Natural killer cell treated with Interleukin-12 subunit alpha and Interleukin-12 subunit beta and Interleukin-15 and Interleukin-18, amount 100 ng/mL, for 72 hours (primary cell): Measurements from ENCODE around the gene TPT1. TPM values are rescaled to one million over a fixed set of nuclear protein-coding genes. Genes with fewer than 3 reads are reported as not detected.

ENCODE experiments used
- ATAC-seq, 2 donors: fragments of 150-1000 bp; cut with Tn5 transposase in 1 of 2; sonication (Bioruptor Pico), chemical (Tn5 transposase) in 1 of 2; 2 replicates each; pipeline ENCODE4 v1.10.0; 2021
- DNase-seq: peaks from one replicate; pipeline ENCODE4 v3.0.0; 2022; ENCODE audit warnings: low spot score
- H3K27ac Mint-ChIP-seq, 2 donors: 1 replicate in 1 of 2; 2 replicates in 1 of 2; pipeline ENCODE4 v1.8.0; 2022; ENCODE audit warnings: mixed read lengths in 2 of 2, mild to moderate bottlenecking in 1 of 2, moderate library complexity in 1 of 2
- H3K27me3 Mint-ChIP-seq, 2 donors: 1 replicate in 1 of 2; 2 replicates in 1 of 2; pipeline ENCODE4 v1.8.0; 2022; ENCODE audit warnings: mixed read lengths in 2 of 2
- H3K36me3 Mint-ChIP-seq: one replicate; pipeline ENCODE4 v1.8.0; 2022; ENCODE audit warnings: mixed read lengths
- H3K4me1 Mint-ChIP-seq, 2 donors: 1 replicate in 1 of 2; 2 replicates in 1 of 2; pipeline ENCODE4 v1.8.0; 2022; ENCODE audit warnings: low read depth in 2 of 2, mixed read lengths in 2 of 2, mild to moderate bottlenecking in 1 of 2
- H3K4me3 Mint-ChIP-seq: one replicate; pipeline ENCODE4 v1.8.0; 2022; ENCODE audit warnings: mixed read lengths
- H3K9me3 Mint-ChIP-seq: 2 replicates; pipeline ENCODE4 v1.8.0; 2022; ENCODE audit warnings: mixed read lengths
- total RNA-seq, 2 donors: library from RNA; stranded (reverse); gene quantifications; one replicate each; pipeline ENCODE4 v1.2.3, GENCODE V29; 2022

The TPT1 gene
- total RNA-seq, 2 donors from 2014 or later = 1,832 to 3,365 TPM

- DNase-seq = no peak
- Mint-ChIP-seq H3K9me3 (peaks cover 4% of the 10 kb centered on the region), H3K27ac (peak overlapping the region; percentile 75 to 83), H3K36me3 (peaks cover 61% of the 10 kb centered on the region), H3K4me3 (peak overlapping the region; percentile 73), H3K4me1 (peaks cover 75 to 89% of the 10 kb centered on the region in 2 donors), H3K27me3 (no peaks in the 10 kb centered on the region)
- no peak for ATAC-seq
Observed at GRCh38 chr13:45335397-45336024, 5.5 kb downstream of the TPT1 start.

DNA sequence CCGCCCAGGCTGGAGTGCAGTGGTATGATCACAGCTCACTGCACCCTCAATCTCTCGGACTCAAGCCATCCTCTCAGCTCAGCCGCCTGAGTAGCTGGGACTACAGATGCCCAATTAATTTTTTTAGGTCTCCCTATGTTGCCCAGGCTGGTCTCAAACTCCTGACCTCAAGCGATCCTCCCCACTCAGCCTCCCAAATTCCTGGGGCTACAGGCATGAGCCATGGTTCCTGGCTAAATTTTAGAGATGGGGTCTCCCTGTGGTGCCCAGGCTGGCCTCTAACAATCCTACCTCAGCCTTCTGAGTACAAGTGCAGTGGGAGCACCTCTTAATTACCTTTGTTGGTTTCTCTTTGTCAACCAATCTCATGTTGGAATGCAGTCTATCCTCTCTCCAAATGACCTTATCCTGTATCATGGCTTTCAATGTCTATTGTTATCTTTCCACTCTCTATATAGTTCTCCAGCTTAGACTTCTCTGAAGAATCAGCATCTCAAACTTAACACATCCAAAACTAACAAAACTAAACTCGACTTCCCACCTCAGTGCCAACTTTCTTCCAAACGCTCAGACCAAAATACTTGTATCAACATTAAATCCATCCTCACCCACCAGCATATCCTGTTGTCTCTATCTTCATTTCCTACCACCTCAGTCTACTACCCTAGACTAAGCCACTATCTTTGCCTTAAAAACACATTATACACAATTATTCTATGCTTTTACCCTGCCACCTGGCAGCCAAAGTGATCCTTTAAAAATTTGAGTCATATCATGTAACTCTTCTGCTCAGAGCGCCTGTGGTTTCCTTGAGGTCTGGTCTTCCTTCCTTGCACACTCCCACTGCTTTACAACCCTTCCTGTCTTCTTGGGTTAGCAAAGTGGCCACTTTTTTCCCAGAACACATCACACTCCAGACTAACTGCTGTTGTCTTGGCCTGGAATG lies 6.7 kb downstream of the TPT1 start:
- DNase-seq = no peak
- peak overlapping the region; percentile 75 to 83 for H3K27ac Mint-ChIP-seq
- H3K4me1 Mint-ChIP-seq = peaks cover 82 to 87% of the 10 kb centered on the region in 2 donors
- peaks cover 4% of the 10 kb centered on the region for H3K9me3 Mint-ChIP-seq
- H3K4me3 Mint-ChIP-seq = peak overlapping the region; percentile 73
- no peaks in the 10 kb centered on the region for H3K27me3 Mint-ChIP-seq
- H3K36me3 Mint-ChIP-seq = peaks cover 52% of the 10 kb centered on the region
- peak; percentile 53 to 74 for ATAC-seq

GRCh38 chr13:45333251-45333976 lies 7.6 kb downstream of the TPT1 start:
- Mint-ChIP-seq H3K27ac (peak overlapping the region; percentile 75 to 83), H3K4me1 (peaks cover 75 to 79% of the 10 kb centered on the region in 2 donors), H3K27me3 (no peaks in the 10 kb centered on the region), H3K4me3 (peak overlapping the region; percentile 73), H3K9me3 (peaks cover 4% of the 10 kb centered on the region), H3K36me3 (peaks cover 44% of the 10 kb centered on the region)
- ATAC-seq (no peak), DNase-seq (no peak)

DNA sequence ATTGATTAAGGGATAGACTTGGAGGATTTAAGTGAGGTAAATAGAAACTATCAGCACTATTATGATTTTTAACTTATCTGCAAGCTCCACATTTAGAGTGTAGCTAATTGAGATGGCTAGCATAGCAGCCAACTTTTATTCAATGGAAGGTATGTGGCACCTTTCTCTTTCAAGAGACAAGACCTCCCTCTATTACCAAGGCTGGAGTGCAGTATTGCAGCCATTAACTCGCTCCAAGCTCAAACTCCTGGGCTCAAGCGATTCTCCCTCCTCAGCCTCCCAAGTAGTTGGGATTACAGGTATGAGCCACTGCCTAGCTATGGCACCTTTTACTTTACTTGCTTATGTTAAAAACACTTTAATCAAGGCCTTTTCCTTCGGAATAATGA lies 8.2 kb downstream of the TPT1 start:
- Mint-ChIP-seq H3K4me3 (no peak overlapping the region), H3K27me3 (no peaks in the 10 kb centered on the region), H3K36me3 (peaks cover 41% of the 10 kb centered on the region), H3K27ac (peak overlapping the region; percentile 75 to 83), H3K4me1 (peaks cover 69 to 77% of the 10 kb centered on the region in 2 donors), H3K9me3 (peaks cover 4% of the 10 kb centered on the region)
- ATAC-seq (no peak), DNase-seq (no peak)

- Mint-ChIP-seq H3K27ac (peak overlapping the region; percentile 69 to 75), H3K9me3 (peaks cover 4% of the 10 kb centered on the region), H3K4me1 (peaks cover 69 to 76% of the 10 kb centered on the region in 2 donors), H3K27me3 (no peaks in the 10 kb centered on the region), H3K36me3 (peaks cover 35% of the 10 kb centered on the region), H3K4me3 (no peak overlapping the region)
- DNase-seq = no peak
- no peak for ATAC-seq
Observed at GRCh38 chr13:45332036-45332830, 8.8 kb downstream of the TPT1 start.

DNA sequence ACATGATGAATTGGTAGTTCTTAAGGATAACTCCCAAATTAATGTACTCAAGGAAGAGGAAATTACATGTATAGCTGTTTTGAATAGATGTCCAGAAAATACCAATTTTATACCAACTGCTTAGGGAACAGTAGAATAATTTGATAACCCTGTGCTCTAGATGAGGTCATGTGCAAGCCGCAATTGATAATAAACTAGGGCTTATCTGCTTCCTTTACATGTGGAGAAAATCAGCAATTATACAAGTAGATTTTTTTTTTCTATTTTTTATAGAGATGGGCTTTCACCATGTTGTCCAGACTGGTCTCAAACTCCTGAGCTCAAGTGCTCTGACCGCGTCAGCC lies 9.3 kb downstream of the TPT1 start:
- H3K9me3 Mint-ChIP-seq = peaks cover 4% of the 10 kb centered on the region
- H3K27ac Mint-ChIP-seq = peak overlapping the region; percentile 31 to 76
- H3K36me3 Mint-ChIP-seq = peaks cover 29% of the 10 kb centered on the region
- no peaks in the 10 kb centered on the region for H3K27me3 Mint-ChIP-seq
- ATAC-seq = no peak
- DNase-seq = no peak
- H3K4me1 Mint-ChIP-seq = peaks cover 64 to 70% of the 10 kb centered on the region in 2 donors
- H3K4me3 Mint-ChIP-seq = no peak overlapping the region

GRCh38 chr13:45331123-45331619 lies 9.8 kb downstream of the TPT1 start:
- Mint-ChIP-seq H3K27ac (peak overlapping the region; percentile 31 to 76), H3K9me3 (peaks cover 4% of the 10 kb centered on the region), H3K4me3 (no peak overlapping the region), H3K36me3 (peaks cover 24% of the 10 kb centered on the region), H3K4me1 (peaks cover 59 to 65% of the 10 kb centered on the region in 2 donors), H3K27me3 (no peaks in the 10 kb centered on the region)
- DNase-seq = no peak
- ATAC-seq = no peak

GRCh38 chr13:45328661-45329111 lies 12.3 kb downstream of the TPT1 start:
- peaks cover 39 to 41% of the 10 kb centered on the region in 2 donors for H3K4me1 Mint-ChIP-seq
- H3K27me3 Mint-ChIP-seq = no peaks in the 10 kb centered on the region
- peaks cover 4% of the 10 kb centered on the region for H3K36me3 Mint-ChIP-seq
- ATAC-seq (no peak), DNase-seq (no peak)
- H3K9me3 Mint-ChIP-seq = no peaks in the 10 kb centered on the region
- H3K4me3 Mint-ChIP-seq = no peak overlapping the region
- peak overlapping the region in 1 of 2 donors; percentile 31 for H3K27ac Mint-ChIP-seq

DNA sequence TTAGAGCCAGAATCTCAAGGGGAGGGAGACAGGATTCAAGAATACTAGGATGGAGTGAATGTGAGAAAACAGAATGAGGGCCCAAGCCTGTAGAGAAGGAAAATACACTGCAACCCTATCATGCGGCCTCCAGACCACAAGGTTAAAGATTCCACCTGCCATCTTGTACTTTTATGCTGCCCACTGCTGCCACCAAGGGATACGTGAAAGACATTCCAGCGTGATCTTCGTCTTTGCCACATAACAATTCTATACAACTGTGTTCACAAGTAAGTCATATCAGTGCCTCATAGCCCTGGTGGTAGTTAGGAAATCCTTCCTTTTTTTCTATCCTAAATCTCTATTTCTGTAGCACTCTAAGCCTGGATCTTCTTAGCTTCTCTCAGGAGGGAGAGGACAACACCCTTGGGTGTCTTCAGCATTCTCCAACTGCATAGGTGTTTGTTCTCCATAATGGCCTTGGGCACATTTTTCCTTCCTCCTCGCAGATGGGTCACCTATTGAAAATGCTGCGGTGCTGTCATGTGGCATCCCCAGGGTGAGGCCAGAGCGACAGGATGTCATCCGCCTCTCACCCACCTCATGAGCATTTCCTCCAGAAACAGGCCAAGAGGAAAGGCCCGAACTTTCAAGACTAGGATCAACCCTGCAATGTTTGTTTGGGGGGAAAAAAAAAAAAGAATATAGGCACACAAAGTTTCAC lies 13.6 kb downstream of the TPT1 start:
- no peaks in the 10 kb centered on the region for H3K36me3 Mint-ChIP-seq
- H3K9me3 Mint-ChIP-seq = no peaks in the 10 kb centered on the region
- peak overlapping the region in 1 of 2 donors; percentile 76 for H3K27ac Mint-ChIP-seq
- H3K27me3 Mint-ChIP-seq = no peaks in the 10 kb centered on the region
- DNase-seq (no peak), ATAC-seq (no peak)
- H3K4me1 Mint-ChIP-seq = peaks cover 28 to 29% of the 10 kb centered on the region in 2 donors
- H3K4me3 Mint-ChIP-seq = no peak overlapping the region

GRCh38 chr13:45325806-45326205 lies 15.2 kb downstream of the TPT1 start:
- H3K9me3 Mint-ChIP-seq = no peaks in the 10 kb centered on the region
- H3K36me3 Mint-ChIP-seq = no peaks in the 10 kb centered on the region
- no peak overlapping the region for H3K27ac Mint-ChIP-seq
- ATAC-seq (no peak), DNase-seq (no peak)
- H3K27me3 Mint-ChIP-seq = no peaks in the 10 kb centered on the region
- H3K4me1 Mint-ChIP-seq = peaks cover 15 to 18% of the 10 kb centered on the region in 2 donors
- H3K4me3 Mint-ChIP-seq = no peak overlapping the region

- no peaks in the 10 kb centered on the region for H3K36me3 Mint-ChIP-seq
- peak overlapping the region in 1 of 2 donors; percentile 8 for H3K27ac Mint-ChIP-seq
- H3K9me3 Mint-ChIP-seq = no peaks in the 10 kb centered on the region
- H3K4me3 Mint-ChIP-seq = no peak overlapping the region
- H3K4me1 Mint-ChIP-seq = peaks cover 5% of the 10 kb centered on the region in 2 donors
- DNase-seq = no peak
- H3K27me3 Mint-ChIP-seq = no peaks in the 10 kb centered on the region
- ATAC-seq = peak; percentile 25
Observed at GRCh38 chr13:45320876-45321629, 19.9 kb downstream of the TPT1 start.

DNA sequence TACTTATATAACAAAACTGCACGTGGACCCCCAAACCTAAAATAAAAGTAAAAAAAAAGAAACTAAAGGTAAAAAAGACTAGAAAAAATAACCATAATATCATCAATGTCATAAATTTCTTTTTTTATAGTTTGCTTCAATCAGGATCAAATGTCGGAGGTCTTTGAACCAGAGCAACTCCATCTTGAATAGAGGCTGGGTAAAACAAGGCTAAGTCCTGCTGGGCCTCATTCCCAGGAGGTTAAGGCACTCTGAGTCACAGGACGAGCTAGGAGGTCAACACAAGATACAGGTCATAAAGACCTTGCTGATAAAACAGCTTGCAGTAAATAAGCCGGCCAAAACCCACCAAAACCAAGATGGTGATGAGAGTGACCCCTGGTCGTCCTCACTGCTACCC lies 24.0 kb downstream of the TPT1 start:
- ATAC-seq (no peak), DNase-seq (no peak)
- Mint-ChIP-seq H3K27ac (no peak overlapping the region), H3K27me3 (peaks cover 0 to 3% of the 10 kb centered on the region in 2 donors), H3K4me1 (peaks cover 2 to 5% of the 10 kb centered on the region in 2 donors), H3K4me3 (no peak overlapping the region), H3K9me3 (no peaks in the 10 kb centered on the region), H3K36me3 (no peaks in the 10 kb centered on the region)
